GM23248 (cell line): ENCODE data around the gene SYT10. TPM values are rescaled to one million over a fixed set of nuclear protein-coding genes. Genes with fewer than 3 reads are reported as not detected.

Experiments
- DNase-seq: peaks from one replicate; pipeline ENCODE4 v3.0.0-alpha.2; 2015
- H2AFZ ChIP-seq: fragments of 200-600 bp; sonication (generic); 2 replicates; pipeline ENCODE4 v1.6.1; 2016; ENCODE audit warnings: antibody characterized with exemption
- H3F3A ChIP-seq: fragments of 200-600 bp; sonication (generic); 2 replicates; pipeline ENCODE4 v1.6.1; 2016; ENCODE audit warnings: mild to moderate bottlenecking, antibody characterized with exemption, mixed run types; ENCODE audit not compliant: insufficient read depth
- H3K27ac ChIP-seq: fragments of 200-600 bp; sonication (generic); 2 replicates; pipeline ENCODE4 v1.5.1; 2016; ENCODE audit warnings: mild to moderate bottlenecking
- H3K27me3 ChIP-seq: fragments of 200-600 bp; sonication (generic); replicated peaks from 2 replicates; pipeline ENCODE4 v1.6.1; 2016; ENCODE audit warnings: mild to moderate bottlenecking; ENCODE audit not compliant: insufficient read depth
- H3K36me3 ChIP-seq: fragments of 200-600 bp; sonication (generic); 2 replicates; pipeline ENCODE4 v1.6.1; 2016; ENCODE audit warnings: low read depth, mild to moderate bottlenecking
- H3K4me1 ChIP-seq: fragments of 200-600 bp; sonication (generic); 2 replicates; pipeline ENCODE4 v1.6.1; 2016; ENCODE audit warnings: mild to moderate bottlenecking; ENCODE audit not compliant: insufficient read depth
- H3K4me2 ChIP-seq: fragments of 200-600 bp; sonication (generic); one replicate; pipeline ENCODE4 v1.6.1; 2016; ENCODE audit warnings: mild to moderate bottlenecking; ENCODE audit not compliant: unreplicated experiment
- H3K4me3 ChIP-seq: fragments of 200-600 bp; sonication (generic); 2 replicates; pipeline ENCODE4 v1.5.1; 2016; ENCODE audit warnings: mild to moderate bottlenecking
- H3K79me2 ChIP-seq: fragments of 200-600 bp; sonication (generic); 2 replicates; pipeline ENCODE4 v1.6.1; 2016; ENCODE audit warnings: mild to moderate bottlenecking; ENCODE audit not compliant: insufficient read depth
- H3K9ac ChIP-seq: fragments of 200-600 bp; sonication (generic); 2 replicates; pipeline ENCODE4 v1.6.1; 2016; ENCODE audit warnings: mild to moderate bottlenecking
- H3K9me2 ChIP-seq: fragments of 200-600 bp; sonication (generic); 2 replicates; pipeline ENCODE4 v1.6.1; 2016; ENCODE audit warnings: mixed run types, mild to moderate bottlenecking, moderate library complexity; ENCODE audit not compliant: insufficient read depth
- H3K9me3 ChIP-seq: fragments of 200-600 bp; sonication (generic); one replicate; pipeline ENCODE4 v1.6.1; 2017; ENCODE audit warnings: low read depth
- H4K20me1 ChIP-seq: fragments of 200-600 bp; sonication (generic); 2 replicates; pipeline ENCODE4 v1.6.0; 2016; ENCODE audit not compliant: insufficient read depth
- EZH2 ChIP-seq: fragments of 200-600 bp; sonication (generic); IDR thresholded peaks from 2 replicates; pipeline ENCODE4 v1.6.1; 2018; ENCODE audit warnings: antibody characterized with exemption, mild to moderate bottlenecking; ENCODE audit not compliant: insufficient read depth, poor library complexity, severe bottlenecking
- EZH2phosphoT487 ChIP-seq: fragments of 200-600 bp; sonication (generic); IDR thresholded peaks from 2 replicates; pipeline ENCODE4 v1.6.1; 2018; ENCODE audit warnings: antibody characterized with exemption, moderate library complexity, mild to moderate bottlenecking, low read depth; ENCODE audit not compliant: insufficient read depth
- WGBS, 2 experiments: methylation state at CpG; one replicate each; pipeline ENCODE4 v1.1.6; 2015 to 2017; ENCODE audit warnings: low lambda C conversion rate in 2 of 2, low coverage in 1 of 2; ENCODE audit errors: missing lambda C conversion rate in 2 of 2; 5-methylcytosine and 5-hydroxymethylcytosine counted together
- in situ Hi-C: fragments of 300-500 bp; cut with MboI; formaldehyde crosslinking; loops from 2 replicates; pipeline ENCODE4 v1.15.0; 2020
- polyA plus RNA-seq: library from polyadenylated mRNA; unstranded; fragments of >200 nt; fragmentation: Nextera tagmentation; extraction: Ambion mirVana; gene quantifications from 2 replicates; pipeline ENCODE4 v1.2.1, GENCODE V29; 2016
- total RNA-seq: library from RNA; depleted of rRNA; stranded (reverse); fragments of >200 nt; shearing (Covaris generic); gene quantifications from 2 replicates; pipeline ENCODE4 v1.2.3, GENCODE V29; 2014

The SYT10 gene
- total and polyA plus RNA-seq, 2 experiments from 2014 or later: not detected

- H3K4me3 ChIP-seq: no peak overlapping the region
- no peaks in the 10 kb centered on the region for H3F3A ChIP-seq
- no peak overlapping the region for H3K4me2 ChIP-seq
- no peak for DNase-seq
- TF ChIP-seq EZH2phosphoT487 (no peak), EZH2 (no peak)
- H3K27ac ChIP-seq: no peak overlapping the region
- H3K9ac ChIP-seq: no peak overlapping the region
- WGBS, 2 experiments: 71 to 76% methylated on average over 9 of the region's 9 CpGs
- no peaks in the 10 kb centered on the region for H4K20me1 ChIP-seq
- H3K36me3 ChIP-seq: no peaks in the 10 kb centered on the region
- H3K27me3 ChIP-seq: peaks cover 38% of the 10 kb centered on the region
- H2AFZ ChIP-seq: no peak overlapping the region
- no peaks in the 10 kb centered on the region for H3K9me3 ChIP-seq
- no peaks in the 10 kb centered on the region for H3K79me2 ChIP-seq
- no peaks in the 10 kb centered on the region for H3K4me1 ChIP-seq
- H3K9me2 ChIP-seq: no peaks in the 10 kb centered on the region
- in situ Hi-C loops: loop anchor here (25.0 kb wide), 1 partner anchor 678 kb away; the partner anchor contains the start of gene YARS2
Observed at GRCh38 chr12:33440477-33440876, 858 bp upstream of the SYT10 start.

GRCh38 chr12:33438851-33439586 lies 600 bp downstream of the SYT10 start:
- Histone ChIP-seq H3K9me2 (no peaks in the 10 kb centered on the region), H3F3A (no peaks in the 10 kb centered on the region), H3K4me2 (peak overlapping the region; percentile 90), H3K4me3 (peak overlapping the region; percentile 74), H3K9me3 (no peaks in the 10 kb centered on the region), H3K4me1 (no peaks in the 10 kb centered on the region), H3K79me2 (no peaks in the 10 kb centered on the region), H3K27me3 (peaks cover 38% of the 10 kb centered on the region), H3K9ac (no peak overlapping the region), H3K36me3 (no peaks in the 10 kb centered on the region), H3K27ac (no peak overlapping the region), H4K20me1 (no peaks in the 10 kb centered on the region), H2AFZ (peak overlapping the region; percentile 84)
- in situ Hi-C loops: loop anchor here (25.0 kb wide), 1 partner anchor 677 kb away; the partner anchor contains the start of gene YARS2
- DNase-seq: peak; percentile 22
- TF ChIP-seq EZH2: no peak
- TF ChIP-seq EZH2phosphoT487: no peak
- WGBS, 2 experiments: 3 to 4% methylated on average over 60 to 62 of the region's 68 CpGs

- H3K4me3 ChIP-seq: 0 out of 2 replicates have a peak overlapping the region, but pooled peaks have one; percentile 74
- in situ Hi-C loops: loop anchor here (25.0 kb wide), 1 partner anchor 676 kb away; the partner anchor contains the start of gene YARS2
- no peaks in the 10 kb centered on the region for H4K20me1 ChIP-seq
- H3K9me2 ChIP-seq: no peaks in the 10 kb centered on the region
- H3F3A ChIP-seq: no peaks in the 10 kb centered on the region
- TF ChIP-seq EZH2phosphoT487: no peak
- DNase-seq: no peak
- H3K9ac ChIP-seq: no peak overlapping the region
- H3K27me3 ChIP-seq: peaks cover 38% of the 10 kb centered on the region
- no peak overlapping the region for H3K4me2 ChIP-seq
- no peaks in the 10 kb centered on the region for H3K79me2 ChIP-seq
- 13 to 15% methylated on average over 28 of the region's 28 CpGs for WGBS, 2 experiments
- H3K36me3 ChIP-seq: no peaks in the 10 kb centered on the region
- no peak overlapping the region for H3K27ac ChIP-seq
- no peaks in the 10 kb centered on the region for H3K4me1 ChIP-seq
- no peaks in the 10 kb centered on the region for H3K9me3 ChIP-seq
- H2AFZ ChIP-seq: peak overlapping the region; percentile 84; the same call in 1 of the 2 replicates
Observed at GRCh38 chr12:33438025-33438772, 1.4 kb downstream of the SYT10 start.

GRCh38 chr12:33437598-33437997 lies 2.0 kb downstream of the SYT10 start:
- DNase-seq: no peak
- H3K9me2 ChIP-seq: no peaks in the 10 kb centered on the region
- no peaks in the 10 kb centered on the region for H3K36me3 ChIP-seq
- TF ChIP-seq EZH2: no peak
- TF ChIP-seq EZH2phosphoT487: no peak
- no peaks in the 10 kb centered on the region for H3K4me1 ChIP-seq
- no peak overlapping the region for H3K27ac ChIP-seq
- no peaks in the 10 kb centered on the region for H4K20me1 ChIP-seq
- H3K27me3 ChIP-seq: peaks cover 38% of the 10 kb centered on the region
- H3K4me2 ChIP-seq: no peak overlapping the region
- WGBS, 2 experiments: 14 to 17% methylated on average over 7 of the region's 7 CpGs
- no peaks in the 10 kb centered on the region for H3K79me2 ChIP-seq
- H3K9ac ChIP-seq: no peak overlapping the region
- no peak overlapping the region for H3K4me3 ChIP-seq
- H2AFZ ChIP-seq: no peak overlapping the region
- no peaks in the 10 kb centered on the region for H3K9me3 ChIP-seq
- no peaks in the 10 kb centered on the region for H3F3A ChIP-seq
- in situ Hi-C loops: loop anchor here (25.0 kb wide), 1 partner anchor 675 kb away; the partner anchor contains the start of gene YARS2
